Measurements from ENCODE around the gene PPP1R3E.

DNA sequence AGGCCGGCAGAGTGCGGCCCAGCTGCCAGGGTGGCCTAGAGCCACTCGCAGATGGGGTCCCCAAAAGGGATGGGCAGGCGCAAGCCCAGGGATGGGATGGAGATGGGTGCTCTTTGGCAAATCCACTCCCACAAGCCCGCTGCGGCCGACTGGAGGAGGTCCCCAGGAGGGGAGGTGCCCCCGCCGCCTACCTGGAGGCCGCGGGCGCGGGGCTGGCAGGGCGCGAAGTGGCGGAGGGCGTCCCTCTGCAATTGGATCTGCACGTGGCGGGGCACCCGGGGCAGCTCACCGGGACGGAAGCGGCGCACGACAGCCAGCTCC is 730 bp downstream of the PPP1R3E start:
- TF ChIP-seq CHD4 (IDR thresholded peaks at IDR 0.05; ENCODE audit: borderline replicate concordance, low read length) (no peak), BRCA1 (CRISPR knock-in tag; IDR thresholded peaks at IDR 0.05) (no peak; the same call in 1 of the 2 replicates), ZSCAN29 (CRISPR knock-in tag; conservative IDR thresholded peaks at IDR 0.05) (no peak), GABPA (IDR thresholded peaks at IDR 0.05; ENCODE audit: low read depth, low read length) (no peak), GABPA (CRISPR knock-in tag; IDR thresholded peaks at IDR 0.05; ENCODE audit: low read depth) (no peak), POLR2A (IDR thresholded peaks at IDR 0.05; ENCODE audit: insufficient read depth in 1 of 2, low read depth in 2 of 2, low read length in 2 of 2) (peak in 1 of 2 experiments; percentile 97; a peak in 2 of 4 replicates), MXI1 (IDR thresholded peaks at IDR 0.05; ENCODE audit: borderline replicate concordance, low read depth, low read length) (peak; percentile 60; the same call in 2 of the 3 replicates), ARID2 (CRISPR knock-in tag; IDR thresholded peaks at IDR 0.05; ENCODE audit: borderline replicate concordance) (peak; percentile 98), EP300 (IDR thresholded peaks at IDR 0.05; ENCODE audit: low read depth in 2 of 2, low read length in 2 of 2) (peak in 1 of 2 experiments; percentile 2; a peak in 1 of 4 replicates), EP300 (CRISPR knock-in tag; IDR thresholded peaks at IDR 0.05; ENCODE audit: borderline replicate concordance) (no peak; the same call in none of the 2 replicates), ATF7 (IDR thresholded peaks at IDR 0.05) (no peak), ATF7 (CRISPR knock-in tag; IDR thresholded peaks at IDR 0.05) (peak; percentile 67; the same call in 1 of the 2 replicates), NR3C1 (CRISPR knock-in tag; IDR thresholded peaks at IDR 0.05) (peak; percentile 60; the same call in 1 of the 2 replicates), SIX4 (CRISPR knock-in tag; IDR thresholded peaks at IDR 0.05) (peak; percentile 58; the same call in 1 of the 2 replicates)
- TF ChIP-seq, protein P1, sequence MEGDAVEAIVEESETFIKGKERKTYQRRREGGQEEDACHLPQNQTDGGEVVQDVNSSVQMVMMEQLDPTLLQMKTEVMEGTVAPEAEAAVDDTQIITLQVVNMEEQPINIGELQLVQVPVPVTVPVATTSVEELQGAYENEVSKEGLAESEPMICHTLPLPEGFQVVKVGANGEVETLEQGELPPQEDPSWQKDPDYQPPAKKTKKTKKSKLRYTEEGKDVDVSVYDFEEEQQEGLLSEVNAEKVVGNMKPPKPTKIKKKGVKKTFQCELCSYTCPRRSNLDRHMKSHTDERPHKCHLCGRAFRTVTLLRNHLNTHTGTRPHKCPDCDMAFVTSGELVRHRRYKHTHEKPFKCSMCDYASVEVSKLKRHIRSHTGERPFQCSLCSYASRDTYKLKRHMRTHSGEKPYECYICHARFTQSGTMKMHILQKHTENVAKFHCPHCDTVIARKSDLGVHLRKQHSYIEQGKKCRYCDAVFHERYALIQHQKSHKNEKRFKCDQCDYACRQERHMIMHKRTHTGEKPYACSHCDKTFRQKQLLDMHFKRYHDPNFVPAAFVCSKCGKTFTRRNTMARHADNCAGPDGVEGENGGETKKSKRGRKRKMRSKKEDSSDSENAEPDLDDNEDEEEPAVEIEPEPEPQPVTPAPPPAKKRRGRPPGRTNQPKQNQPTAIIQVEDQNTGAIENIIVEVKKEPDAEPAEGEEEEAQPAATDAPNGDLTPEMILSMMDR (CRISPR knock-in tag; IDR thresholded peaks at IDR 0.05) = no peak
- TF ChIP-seq, protein P2, sequence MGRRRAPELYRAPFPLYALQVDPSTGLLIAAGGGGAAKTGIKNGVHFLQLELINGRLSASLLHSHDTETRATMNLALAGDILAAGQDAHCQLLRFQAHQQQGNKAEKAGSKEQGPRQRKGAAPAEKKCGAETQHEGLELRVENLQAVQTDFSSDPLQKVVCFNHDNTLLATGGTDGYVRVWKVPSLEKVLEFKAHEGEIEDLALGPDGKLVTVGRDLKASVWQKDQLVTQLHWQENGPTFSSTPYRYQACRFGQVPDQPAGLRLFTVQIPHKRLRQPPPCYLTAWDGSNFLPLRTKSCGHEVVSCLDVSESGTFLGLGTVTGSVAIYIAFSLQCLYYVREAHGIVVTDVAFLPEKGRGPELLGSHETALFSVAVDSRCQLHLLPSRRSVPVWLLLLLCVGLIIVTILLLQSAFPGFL (CRISPR knock-in tag; IDR thresholded peaks at IDR 0.05) = peak; percentile 73
- TF ChIP-seq, protein P3, sequence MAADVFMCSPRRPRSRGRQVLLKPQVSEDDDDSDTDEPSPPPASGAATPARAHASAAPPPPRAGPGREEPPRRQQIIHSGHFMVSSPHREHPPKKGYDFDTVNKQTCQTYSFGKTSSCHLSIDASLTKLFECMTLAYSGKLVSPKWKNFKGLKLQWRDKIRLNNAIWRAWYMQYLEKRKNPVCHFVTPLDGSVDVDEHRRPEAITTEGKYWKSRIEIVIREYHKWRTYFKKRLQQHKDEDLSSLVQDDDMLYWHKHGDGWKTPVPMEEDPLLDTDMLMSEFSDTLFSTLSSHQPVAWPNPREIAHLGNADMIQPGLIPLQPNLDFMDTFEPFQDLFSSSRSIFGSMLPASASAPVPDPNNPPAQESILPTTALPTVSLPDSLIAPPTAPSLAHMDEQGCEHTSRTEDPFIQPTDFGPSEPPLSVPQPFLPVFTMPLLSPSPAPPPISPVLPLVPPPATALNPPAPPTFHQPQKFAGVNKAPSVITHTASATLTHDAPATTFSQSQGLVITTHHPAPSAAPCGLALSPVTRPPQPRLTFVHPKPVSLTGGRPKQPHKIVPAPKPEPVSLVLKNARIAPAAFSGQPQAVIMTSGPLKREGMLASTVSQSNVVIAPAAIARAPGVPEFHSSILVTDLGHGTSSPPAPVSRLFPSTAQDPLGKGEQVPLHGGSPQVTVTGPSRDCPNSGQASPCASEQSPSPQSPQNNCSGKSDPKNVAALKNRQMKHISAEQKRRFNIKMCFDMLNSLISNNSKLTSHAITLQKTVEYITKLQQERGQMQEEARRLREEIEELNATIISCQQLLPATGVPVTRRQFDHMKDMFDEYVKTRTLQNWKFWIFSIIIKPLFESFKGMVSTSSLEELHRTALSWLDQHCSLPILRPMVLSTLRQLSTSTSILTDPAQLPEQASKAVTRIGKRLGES (CRISPR knock-in tag; IDR thresholded peaks at IDR 0.05; ENCODE audit: borderline replicate concordance) = peak; percentile 88
